ENCODE measurements around the gene FBLN5.
A peak's percentile ranks its signal among the peaks of the same experiment; 100 is the strongest.
"Not testable (repeated sequence)": the region's sequence is repeated elsewhere in the genome, so short reads cannot be mapped to it uniquely, and the experiment has no call there.

Gene FBLN5

GRCh38 chr14:91861091-91861490 lies 86.4 kb downstream of the FBLN5 start:
- peak; percentile 31 for DNase-seq (ENCODE audit: low spot score)

- no peak for DNase-seq (ENCODE audit: low spot score)
Measured at GRCh38 chr14:91860238-91860637, 87.3 kb downstream of the FBLN5 start.

GRCh38 chr14:91858536-91859275 lies 88.8 kb downstream of the FBLN5 start:
- peak; percentile 49 for DNase-seq (ENCODE audit: low spot score)

- DNase-seq (ENCODE audit: low spot score), result no peak
Measured at GRCh38 chr14:91857614-91858013, 89.9 kb downstream of the FBLN5 start.

GRCh38 chr14:91854327-91854934 lies 93.1 kb downstream of the FBLN5 start:
- DNase-seq (ENCODE audit: low spot score), result no peak

- no peak for DNase-seq (ENCODE audit: low spot score)
Measured at GRCh38 chr14:91851563-91851962, 95.9 kb downstream of the FBLN5 start.

- DNase-seq (ENCODE audit: low spot score), result no peak
Measured at GRCh38 chr14:91848504-91849001, 98.9 kb downstream of the FBLN5 start.

- DNase-seq (ENCODE audit: low spot score), result no peak
Measured at GRCh38 chr14:91847693-91848092, 99.8 kb downstream of the FBLN5 start.

- DNase-seq (ENCODE audit: low spot score), result no peak
Measured at GRCh38 chr14:91845652-91846051, 101.8 kb downstream of the FBLN5 start.

- not testable (repeated sequence) for DNase-seq (ENCODE audit: low spot score)
Measured at GRCh38 chr14:91845056-91845455, 102.4 kb downstream of the FBLN5 start.

- DNase-seq (ENCODE audit: low spot score), result no peak
Measured at GRCh38 chr14:91844029-91844428, 103.5 kb downstream of the FBLN5 start.

GRCh38 chr14:91843437-91843836 lies 104.1 kb downstream of the FBLN5 start:
- no peak for DNase-seq (ENCODE audit: low spot score)

- DNase-seq (ENCODE audit: low spot score), result no peak
Measured at GRCh38 chr14:91841065-91841464, 106.4 kb downstream of the FBLN5 start.

GRCh38 chr14:91839749-91840148 lies 107.7 kb downstream of the FBLN5 start:
- DNase-seq (ENCODE audit: low spot score), result no peak

GRCh38 chr14:91837076-91837475 lies 110.4 kb downstream of the FBLN5 start:
- DNase-seq (ENCODE audit: low spot score), result no peak

- DNase-seq (ENCODE audit: low spot score), result peak; percentile 79
Measured at GRCh38 chr14:91835920-91836843, 111.3 kb downstream of the FBLN5 start.

GRCh38 chr14:91835197-91835919 lies 112.1 kb downstream of the FBLN5 start:
- DNase-seq (ENCODE audit: low spot score), result peak; percentile 15

- no peak for DNase-seq (ENCODE audit: low spot score)
Measured at GRCh38 chr14:91834571-91834970, 112.9 kb downstream of the FBLN5 start.

GRCh38 chr14:91831337-91831736 lies 116.2 kb downstream of the FBLN5 start:
- DNase-seq (ENCODE audit: low spot score), result no peak

- DNase-seq (ENCODE audit: low spot score), result no peak
Measured at GRCh38 chr14:91830777-91831176, 116.7 kb downstream of the FBLN5 start.

- no peak for DNase-seq (ENCODE audit: low spot score)
Measured at GRCh38 chr14:91829511-91829910, 118.0 kb downstream of the FBLN5 start.

- no peak for DNase-seq (ENCODE audit: low spot score)
Measured at GRCh38 chr14:91827746-91828145, 119.7 kb downstream of the FBLN5 start.
